Kidney epithelial cell (primary cell): ENCODE data around the gene DNAJC18. TPM values are rescaled to one million over a fixed set of nuclear protein-coding genes. Genes with fewer than 3 reads are reported as not detected.

Experiments
- DNase-seq: peaks from one replicate; pipeline ENCODE4 v3.0.0-alpha.2; 2010; ENCODE audit warnings: low read depth
- H3K27me3 ChIP-seq: 2 replicates; pipeline ENCODE4 v1.6.0; 2011; ENCODE audit warnings: low read length; ENCODE audit not compliant: control insufficient read depth, insufficient read depth
- H3K36me3 ChIP-seq: 2 replicates; pipeline ENCODE4 v1.5.1; 2011; ENCODE audit warnings: low read length; ENCODE audit not compliant: control insufficient read depth, insufficient read depth
- H3K4me3 ChIP-seq: 2 replicates; pipeline ENCODE4 v1.5.1; 2011; ENCODE audit warnings: low read depth, mild to moderate bottlenecking, control low read depth, low read length
- CTCF ChIP-seq: IDR thresholded peaks from 2 replicates; pipeline ENCODE4 v1.5.1; 2011; ENCODE audit warnings: mild to moderate bottlenecking, moderate library complexity, low read length, control low read depth, inconsistent platforms; ENCODE audit not compliant: insufficient read depth, poor library complexity, severe bottlenecking
- total RNA-seq: library from RNA; depleted of rRNA; stranded (reverse); fragments of >200 nt; gene quantifications from 2 replicates; pipeline ENCODE4 v1.2.3, GENCODE V29; 2015

DNAJC18 gene
- total RNA-seq, 1 donor from 2014 or later: 14.2 TPM

- no peak for DNase-seq
- TF ChIP-seq CTCF: no peak
These were observed 33.8 kb upstream of the DNAJC18 start for GRCh38 chr5:139473105-139473504.

GRCh38 chr5:139472386-139473030, 33.2 kb upstream of the DNAJC18 start:
- Histone ChIP-seq H3K4me3 (no peak overlapping the region), H3K27me3 (peaks cover 3% of the 10 kb centered on the region), H3K36me3 (no peaks in the 10 kb centered on the region)
- TF ChIP-seq CTCF: no peak
- no peak for DNase-seq

More at GRCh38 chr5:139473105-139473504, 33.8 kb upstream of the DNAJC18 start:
- Histone ChIP-seq H3K36me3 (no peaks in the 10 kb centered on the region), H3K27me3 (peaks cover 3% of the 10 kb centered on the region), H3K4me3 (no peak overlapping the region)

- H3K36me3 ChIP-seq: no peaks in the 10 kb centered on the region
- H3K4me3 ChIP-seq: no peak within 1 kb of the TSS
- DNase-seq: no peak
- TF ChIP-seq CTCF: no peak
- H3K27me3 ChIP-seq: peaks cover 3% of the 10 kb centered on the region
These were observed 31.5 kb upstream of the DNAJC18 start, which contains the start of gene SMIM33 for GRCh38 chr5:139470821-139471300. TSS of gene SMIM33 (plus strand) at chr5:139471004. CDS start at chr5:139471122, 118 bp downstream.

GRCh38 chr5:139468421-139468931, 29.2 kb upstream of the DNAJC18 start:
- H3K4me3 ChIP-seq: no peak overlapping the region
- TF ChIP-seq CTCF: no peak
- no peak for DNase-seq
- no peaks in the 10 kb centered on the region for H3K36me3 ChIP-seq
- H3K27me3 ChIP-seq: peaks cover 3% of the 10 kb centered on the region

GRCh38 chr5:139462586-139463276, 23.4 kb upstream of the DNAJC18 start, which contains the start of gene ECSCR:
TSS of gene ECSCR (minus strand) at chr5:139462743. CDS start at chr5:139462670, 73 bp downstream.
- no peak for DNase-seq
- Histone ChIP-seq H3K27me3 (no peaks in the 10 kb centered on the region), H3K4me3 (no peak within 1 kb of the TSS)

More at GRCh38 chr5:139462586-139463276, 23.4 kb upstream of the DNAJC18 start, which contains the start of gene ECSCR:
- no peak for TF ChIP-seq CTCF
- H3K36me3 ChIP-seq: no peaks in the 10 kb centered on the region
